NCI-H446 treated with DMSO at 0.1 percent for 48 hours (cell line): ENCODE results near the gene GFOD2.
"Not testable (repeated sequence)": the region's sequence is repeated elsewhere in the genome, so short reads cannot be mapped to it uniquely, and the experiment has no call there.

Experiments
- DNase-seq: peaks from one replicate; lab custom pipeline; 2025; lab: John Stamatoyannopoulos, UW

Gene GFOD2

DNA sequence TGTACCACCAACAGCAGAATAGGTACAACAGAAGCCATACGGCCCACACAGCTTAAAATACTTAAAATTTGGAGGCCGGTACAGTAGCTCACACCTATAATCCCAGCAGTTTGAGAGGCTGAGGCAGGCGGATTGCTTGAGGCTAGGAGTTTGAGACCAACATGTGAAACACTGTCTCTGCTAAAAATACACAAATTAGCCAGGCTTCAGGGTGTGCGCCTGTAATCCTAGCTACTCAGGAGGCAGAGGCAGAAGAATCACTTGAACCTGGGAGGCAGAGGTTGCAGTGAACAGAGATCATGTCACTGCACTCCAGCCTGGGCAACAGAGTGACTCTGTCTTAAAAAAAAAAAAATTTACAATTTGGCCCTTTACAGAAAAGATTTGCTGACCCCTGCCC, 17.0 kb downstream of the GFOD2 start:
- DNase-seq: no peak

- no peak for DNase-seq
Observed at GRCh38 chr16:67701420-67701819, 17.7 kb downstream of the GFOD2 start.

DNA sequence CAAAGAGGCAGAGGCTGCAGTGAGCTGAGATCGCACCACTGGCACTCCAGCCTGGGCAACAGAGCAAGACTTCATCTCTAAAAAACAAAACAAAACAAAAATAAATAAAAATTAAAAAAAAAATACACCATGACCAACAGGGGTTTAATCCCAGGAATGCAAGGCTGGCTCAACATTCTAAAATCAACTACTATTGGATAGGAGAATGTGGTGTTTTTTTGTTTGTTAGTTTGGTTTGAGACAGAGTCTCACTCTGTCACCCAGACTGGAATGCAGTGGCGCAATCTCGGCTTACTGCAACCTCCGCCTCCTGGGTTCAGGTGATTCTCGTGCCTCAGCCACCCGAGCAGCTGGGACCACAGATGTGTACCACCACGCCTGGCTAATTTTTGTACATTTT, 19.9 kb downstream of the GFOD2 start:
- DNase-seq: no peak

- no peak for DNase-seq
Observed at GRCh38 chr16:67697422-67698185, 21.5 kb downstream of the GFOD2 start.

GRCh38 chr16:67694611-67695010, 24.5 kb downstream of the GFOD2 start:
- DNase-seq: no peak

DNA sequence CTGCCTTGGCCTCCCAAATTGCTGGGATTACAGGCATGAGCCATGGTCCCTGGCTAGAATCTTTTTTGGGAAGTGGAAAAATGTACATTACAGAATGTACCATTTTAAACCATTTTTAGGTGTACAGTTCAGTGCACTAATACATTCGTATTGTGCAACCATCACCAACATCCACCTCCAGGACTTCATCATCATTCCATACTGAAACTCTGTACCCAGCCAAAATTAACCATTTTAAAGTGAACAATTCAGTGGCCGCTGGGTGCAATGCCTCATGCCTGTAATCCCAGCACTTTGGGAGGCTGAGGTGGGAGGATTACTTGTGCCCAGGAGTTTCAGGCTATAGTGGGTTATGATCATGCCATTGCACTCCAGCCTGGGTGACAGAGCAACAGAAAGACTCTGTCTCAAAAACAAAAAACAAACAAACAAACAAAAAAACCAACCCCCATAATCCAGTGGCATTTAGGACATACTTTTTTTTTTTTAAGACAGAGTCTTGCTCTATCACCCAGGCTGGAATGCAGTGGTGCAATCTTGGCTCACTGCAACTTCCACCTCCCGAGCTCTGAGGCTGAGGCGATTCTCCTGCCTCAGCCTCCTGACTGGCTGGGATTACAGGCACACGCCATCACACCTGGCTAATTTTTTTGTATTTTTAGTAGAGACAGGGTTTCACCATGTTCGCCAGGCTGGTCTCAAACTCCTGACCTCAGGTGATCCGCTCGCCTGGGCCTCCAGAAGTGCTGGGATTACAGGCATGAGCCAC, 25.4 kb downstream of the GFOD2 start:
- not testable (repeated sequence) for DNase-seq

DNA sequence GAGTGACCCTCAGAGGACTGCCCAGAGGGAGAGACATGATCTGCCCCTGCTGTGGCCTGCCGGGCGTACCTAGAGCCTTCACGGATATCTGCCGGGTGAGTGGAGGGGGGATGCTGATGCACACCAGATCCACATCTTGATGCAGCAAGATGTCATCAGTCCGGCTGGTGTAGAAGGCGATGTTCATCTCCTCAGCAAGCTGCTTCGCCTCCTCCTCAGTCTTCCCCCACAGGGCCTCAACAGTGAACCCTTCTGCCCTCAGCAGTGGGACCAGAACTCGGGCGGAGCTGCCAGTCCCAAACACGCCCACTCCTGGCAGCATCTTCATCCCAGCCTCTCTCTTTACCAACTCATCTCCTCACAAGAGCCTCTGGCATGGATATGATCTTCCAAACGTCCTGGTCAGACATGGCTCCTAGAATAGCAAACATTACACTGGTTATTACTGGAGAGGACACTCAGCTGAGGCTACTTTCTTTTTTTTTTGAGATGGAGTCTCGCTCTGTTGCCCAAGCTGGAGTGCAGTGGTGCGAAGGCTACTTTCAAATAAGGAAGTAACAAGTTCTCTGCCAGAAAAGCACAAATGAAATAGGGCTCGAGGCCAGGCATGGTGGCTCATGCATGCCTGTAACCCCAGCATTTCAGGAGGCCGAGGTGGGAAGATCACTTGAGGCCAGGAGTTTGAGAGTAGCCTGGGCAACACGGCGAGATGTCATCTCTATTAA, 33.6 kb downstream of the GFOD2 start:
- no peak for DNase-seq

DNA sequence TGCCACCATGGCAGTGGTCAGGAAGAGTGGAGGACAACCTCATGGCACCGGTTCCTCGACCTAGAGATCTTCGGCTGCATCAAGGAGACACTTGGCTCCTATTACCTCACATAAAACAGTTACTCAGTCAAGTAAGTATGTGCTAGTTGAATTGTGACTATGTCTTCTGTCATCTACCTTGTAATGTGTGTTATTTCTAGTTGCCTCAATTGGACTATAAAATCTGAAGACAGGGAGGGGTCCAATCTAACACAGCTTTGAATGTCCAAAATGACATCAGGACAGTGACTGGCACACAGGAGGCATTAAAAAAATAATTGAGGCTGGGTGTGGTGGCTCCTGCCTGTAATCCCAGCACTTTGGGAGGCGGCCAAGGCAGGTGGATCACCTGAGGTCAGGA, 35.3 kb downstream of the GFOD2 start:
- DNase-seq: no peak

DNA sequence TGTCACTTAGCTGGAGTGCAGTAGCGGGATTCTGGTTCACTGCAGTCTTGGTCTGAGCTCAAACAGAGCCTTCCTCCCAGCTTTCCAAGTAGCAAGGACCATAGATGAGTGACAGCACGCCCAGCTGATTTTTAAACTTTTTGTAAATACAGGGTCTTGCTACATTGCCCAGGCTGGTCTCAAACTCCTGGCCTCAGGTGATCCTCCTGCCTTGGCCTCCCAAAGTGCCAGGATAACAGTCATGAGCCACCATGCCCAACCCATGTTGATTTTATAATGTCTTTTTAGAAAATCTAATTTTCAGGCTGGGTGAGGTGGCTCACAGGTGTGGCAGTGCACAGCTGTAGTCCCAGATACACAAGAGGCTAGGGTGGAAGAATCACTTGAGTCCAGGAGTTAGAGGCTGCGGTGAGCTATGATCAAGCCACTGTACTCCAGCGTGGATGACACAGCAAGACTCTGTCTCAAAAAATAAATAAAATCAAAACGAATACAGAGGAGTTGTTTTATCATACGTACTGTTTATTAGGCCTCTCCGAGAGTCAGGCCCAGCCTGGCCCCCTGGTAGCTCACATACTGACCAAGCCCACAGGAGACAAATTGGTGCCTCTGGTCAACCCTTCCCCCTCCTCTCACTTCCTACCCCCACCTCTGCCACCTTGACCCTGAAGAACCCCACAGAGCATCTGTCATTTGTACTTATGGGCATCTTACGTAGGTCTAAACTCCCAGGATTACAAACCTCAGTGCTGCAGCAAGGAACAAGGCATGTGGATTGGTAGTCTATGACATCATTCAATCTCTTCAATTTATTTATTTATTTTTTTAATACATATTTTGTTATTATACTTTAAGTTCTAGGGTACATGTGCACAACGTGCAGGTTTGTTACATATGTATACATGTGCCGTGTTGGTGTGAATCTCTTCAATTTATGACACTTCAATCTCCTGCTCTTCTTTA, 38.9 kb downstream of the GFOD2 start:
- no peak for DNase-seq

- DNase-seq: no peak
Observed at GRCh38 chr16:67678354-67679023, 40.6 kb downstream of the GFOD2 start.

- no peak for DNase-seq
Observed at GRCh38 chr16:67677712-67678111, 41.4 kb downstream of the GFOD2 start.

GRCh38 chr16:67676939-67677338, 42.2 kb downstream of the GFOD2 start:
- DNase-seq: no peak

DNA sequence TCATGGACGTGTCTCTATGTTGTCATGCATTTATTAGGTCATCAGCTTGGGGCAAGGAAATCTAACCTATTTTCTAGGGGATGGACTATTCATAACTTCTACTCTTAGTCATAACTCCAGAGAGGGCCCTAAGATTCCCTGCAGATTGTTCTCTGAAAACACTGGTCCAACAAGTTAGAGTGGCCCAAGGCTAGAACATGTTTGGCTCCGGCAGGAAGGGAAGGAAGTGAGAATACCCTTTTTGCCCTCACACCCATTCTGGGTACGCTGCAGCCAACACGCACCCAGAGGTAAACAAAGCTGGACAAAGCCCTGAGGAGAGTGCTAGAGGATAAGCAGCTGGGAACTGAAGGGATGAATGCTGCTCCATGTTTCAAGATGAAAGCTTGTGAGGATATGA, 42.6 kb downstream of the GFOD2 start:
- no peak for DNase-seq

- no peak for DNase-seq
Observed at GRCh38 chr16:67675999-67676398, 43.1 kb downstream of the GFOD2 start.

- DNase-seq: no peak
Observed at GRCh38 chr16:67675579-67675935, 43.6 kb downstream of the GFOD2 start.

DNA sequence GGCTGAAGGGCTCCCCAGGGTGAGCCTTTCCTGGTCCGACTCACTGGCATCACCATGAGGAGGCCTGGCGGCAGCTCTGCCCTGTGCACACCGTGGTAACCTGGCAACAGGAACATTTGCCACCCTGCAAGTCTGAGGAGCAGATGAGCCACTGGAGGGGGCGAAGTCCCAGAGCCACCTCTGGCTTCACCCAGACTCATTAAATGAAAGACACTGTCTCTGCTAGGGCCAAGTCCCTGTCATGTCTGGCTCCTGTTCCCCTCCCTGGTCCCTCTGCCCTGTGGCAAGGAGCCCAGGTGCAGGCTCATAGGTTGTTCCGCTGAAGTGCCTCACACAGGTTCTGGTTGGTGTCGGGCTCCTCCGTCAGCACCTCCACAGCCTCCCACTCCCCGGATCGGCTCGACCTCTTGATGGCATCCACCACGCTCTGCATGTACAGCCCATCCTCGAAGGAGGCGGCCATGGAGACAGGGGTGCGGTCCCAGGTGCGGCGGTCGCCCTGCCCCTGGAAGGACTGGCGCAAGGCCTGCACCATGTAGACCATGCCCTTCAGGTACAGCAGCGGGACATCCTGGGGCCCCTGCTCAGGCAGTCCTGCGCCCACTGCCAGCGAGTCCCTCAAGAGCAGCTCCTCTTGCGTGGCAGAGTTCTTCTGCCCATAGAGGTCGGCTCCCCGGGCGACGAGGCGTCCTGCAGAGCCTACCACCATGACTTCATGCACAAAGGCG, 44.1 kb downstream of the GFOD2 start:
- no peak for DNase-seq

GRCh38 chr16:67673712-67674580, 45.2 kb downstream of the GFOD2 start:
- DNase-seq: no peak

GRCh38 chr16:67672739-67673662, 46.1 kb downstream of the GFOD2 start:
- DNase-seq: no peak
